Testis (tissue), 2 donors: ENCODE results near the gene MAP2.

ENCODE experiments used
- POLR2A ChIP-seq: fragments of 450-650 bp; IDR thresholded peaks from one replicate; pipeline ENCODE4 v1.6.1; 2017; ENCODE audit warnings: antibody characterized with exemption, mild to moderate bottlenecking, moderate library complexity
- TF ChIP-seq, protein P1 (sequence below), 3 experiments: fragments of 450-650 bp in 2 of 3; fragments of 200-600 bp in 1 of 3; sonication (generic) in 1 of 3; IDR thresholded peaks; one replicate each; pipeline ENCODE4 v1.5.1; 2016 to 2019; ENCODE audit warnings: antibody characterized with exemption in 3 of 3, mild to moderate bottlenecking in 2 of 3, moderate library complexity in 1 of 3

DNA sequence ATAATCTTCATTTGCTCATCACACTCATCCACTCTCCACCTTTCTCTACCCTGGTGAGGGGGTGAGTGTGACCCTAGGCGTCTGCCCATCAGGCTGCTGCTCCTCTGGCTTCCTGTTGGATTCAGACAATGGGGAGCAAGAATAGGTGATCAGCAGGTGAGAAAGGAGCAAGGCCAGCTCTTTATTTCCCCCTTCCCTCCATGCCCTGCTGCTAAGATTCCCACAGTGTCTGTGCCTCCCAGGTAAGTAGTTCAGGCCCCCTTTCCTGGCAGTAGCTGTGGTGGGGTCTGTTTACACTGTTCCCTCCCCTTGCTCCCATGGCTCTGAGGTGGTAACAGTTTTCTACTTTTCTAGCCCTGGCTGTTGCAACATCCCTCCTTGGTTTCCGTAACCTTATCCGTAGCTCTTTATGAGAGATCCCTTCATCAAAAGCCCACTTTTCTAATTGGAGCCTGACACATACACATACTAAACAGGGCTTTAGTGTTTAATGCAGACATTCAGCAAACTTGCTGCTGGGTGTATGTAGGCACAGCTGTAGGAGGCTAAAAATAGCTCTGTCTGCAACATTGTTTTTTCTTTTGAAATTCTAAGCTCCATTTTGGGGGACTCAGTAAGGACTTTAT is 27.5 kb downstream of the MAP2 start:
- TF ChIP-seq, protein P1, sequence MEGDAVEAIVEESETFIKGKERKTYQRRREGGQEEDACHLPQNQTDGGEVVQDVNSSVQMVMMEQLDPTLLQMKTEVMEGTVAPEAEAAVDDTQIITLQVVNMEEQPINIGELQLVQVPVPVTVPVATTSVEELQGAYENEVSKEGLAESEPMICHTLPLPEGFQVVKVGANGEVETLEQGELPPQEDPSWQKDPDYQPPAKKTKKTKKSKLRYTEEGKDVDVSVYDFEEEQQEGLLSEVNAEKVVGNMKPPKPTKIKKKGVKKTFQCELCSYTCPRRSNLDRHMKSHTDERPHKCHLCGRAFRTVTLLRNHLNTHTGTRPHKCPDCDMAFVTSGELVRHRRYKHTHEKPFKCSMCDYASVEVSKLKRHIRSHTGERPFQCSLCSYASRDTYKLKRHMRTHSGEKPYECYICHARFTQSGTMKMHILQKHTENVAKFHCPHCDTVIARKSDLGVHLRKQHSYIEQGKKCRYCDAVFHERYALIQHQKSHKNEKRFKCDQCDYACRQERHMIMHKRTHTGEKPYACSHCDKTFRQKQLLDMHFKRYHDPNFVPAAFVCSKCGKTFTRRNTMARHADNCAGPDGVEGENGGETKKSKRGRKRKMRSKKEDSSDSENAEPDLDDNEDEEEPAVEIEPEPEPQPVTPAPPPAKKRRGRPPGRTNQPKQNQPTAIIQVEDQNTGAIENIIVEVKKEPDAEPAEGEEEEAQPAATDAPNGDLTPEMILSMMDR (IDR thresholded peaks at IDR 0.05), result no peak
- TF ChIP-seq POLR2A, result no peak
